HG03558 (cell line): ENCODE data around the gene TBCD.
"Not testable (repeated sequence)": the region's sequence is repeated elsewhere in the genome, so short reads cannot be mapped to it uniquely, and the experiment has no call there.

ENCODE experiments used
- ATAC-seq: cut with Tn5 transposase; IDR thresholded peaks from one replicate; pipeline ENCODE4 v1.9.1; 2021; ENCODE audit warnings: moderate number of reproducible peaks; ENCODE audit not compliant: unreplicated experiment; ENCODE audit errors: extremely low read depth

TBCD gene

GRCh38 chr17:82726427-82726826, 25.4 kb upstream of the TBCD start:
- ATAC-seq = no peak

GRCh38 chr17:82729479-82730260, 22.2 kb upstream of the TBCD start:
- no peak for ATAC-seq

- ATAC-seq = no peak
These were observed 19.6 kb upstream of the TBCD start for GRCh38 chr17:82732118-82732743.

DNA sequence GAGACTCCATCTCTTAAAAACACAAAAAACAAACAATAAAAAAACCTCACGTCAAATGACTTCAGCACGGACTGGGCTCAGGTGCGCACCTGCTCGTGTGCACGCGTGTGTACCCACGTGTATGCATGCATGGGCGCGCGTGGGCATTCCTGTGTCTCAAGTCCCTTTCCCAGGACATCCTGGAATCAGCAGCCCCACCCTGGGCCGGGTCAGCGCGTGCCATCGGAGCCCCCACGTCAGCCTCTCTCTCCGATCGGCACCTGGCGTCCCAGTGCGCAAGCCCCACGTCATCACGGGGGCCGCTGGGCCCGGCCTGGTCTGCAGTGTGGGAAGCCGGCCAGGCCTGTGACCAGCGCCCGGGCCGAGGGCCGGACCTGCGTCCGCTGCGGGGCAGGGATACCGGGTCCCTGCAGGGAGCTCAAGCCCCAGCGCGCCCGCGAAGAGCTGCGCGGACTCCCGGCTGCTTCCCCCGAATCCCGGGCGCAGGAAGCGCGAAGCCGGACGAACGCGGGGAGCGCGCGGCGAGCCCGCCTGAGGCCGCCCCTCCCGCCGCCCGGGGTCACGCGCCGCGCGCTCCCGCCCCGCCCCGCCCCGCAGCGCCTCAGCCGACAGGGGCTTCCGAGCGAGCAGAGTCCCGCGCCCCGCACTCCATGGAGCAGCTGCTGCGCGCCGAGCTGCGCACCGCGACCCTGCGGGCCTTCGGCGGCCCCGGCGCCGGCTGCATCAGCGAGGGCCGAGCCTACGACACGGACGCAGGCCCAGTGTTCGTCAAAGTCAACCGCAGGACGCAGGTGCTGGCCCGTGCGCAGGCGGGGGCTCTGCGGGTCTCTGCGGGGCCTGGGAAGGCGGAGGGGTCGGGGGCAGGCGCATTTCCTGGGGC, 16.6 kb upstream of the TBCD start, which contains the start of gene FN3K:
FN3K (plus strand) TSS at position 629 of the 880 bp plus-strand sequence; CDS start at position 651, 22 bp downstream.
- ATAC-seq = no peak

- ATAC-seq = no peak
These were observed 15.2 kb upstream of the TBCD start for GRCh38 chr17:82736511-82737185.

DNA sequence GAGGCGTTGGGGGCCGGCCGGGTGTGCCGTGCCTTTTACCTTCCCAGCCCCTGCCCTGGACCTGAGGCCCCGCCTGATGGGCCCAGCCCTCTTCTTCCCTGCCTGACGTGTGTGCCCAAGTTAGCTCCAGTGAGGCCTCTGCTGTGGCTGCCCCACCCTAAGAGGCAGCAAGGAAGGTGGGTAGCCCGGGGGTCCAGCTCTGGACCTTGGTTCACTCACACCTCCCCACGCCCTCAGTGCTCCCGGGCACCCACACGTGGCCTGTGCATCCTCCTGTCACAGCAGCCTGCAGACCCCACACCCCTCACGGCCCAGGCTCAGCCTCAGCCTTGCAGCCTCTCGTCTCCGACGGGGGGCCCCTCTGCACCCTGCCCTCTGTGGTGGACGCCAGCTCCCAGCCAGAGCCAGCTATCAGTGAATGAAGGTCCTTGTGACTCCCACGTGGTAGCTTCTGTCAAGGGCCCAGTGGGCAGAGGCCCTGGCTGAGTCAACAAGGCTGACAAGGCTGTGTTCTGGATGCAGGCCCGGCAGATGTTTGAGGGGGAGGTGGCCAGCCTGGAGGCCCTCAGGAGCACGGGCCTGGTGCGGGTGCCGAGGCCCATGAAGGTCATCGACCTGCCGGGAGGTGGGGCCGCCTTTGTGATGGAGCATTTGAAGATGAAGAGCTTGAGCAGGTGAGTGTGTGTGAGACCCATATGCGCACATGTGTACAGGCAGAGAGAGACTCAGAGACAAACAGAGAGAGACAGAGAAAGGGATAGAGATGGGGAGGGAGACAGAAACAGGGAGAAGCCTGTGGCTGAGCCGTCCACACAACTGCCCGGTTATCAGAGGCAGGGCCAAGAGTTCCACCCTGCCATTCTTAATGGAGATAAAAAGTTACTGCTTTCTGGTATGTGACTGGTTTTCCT, 13.6 kb upstream of the TBCD start:
- no peak for ATAC-seq

DNA sequence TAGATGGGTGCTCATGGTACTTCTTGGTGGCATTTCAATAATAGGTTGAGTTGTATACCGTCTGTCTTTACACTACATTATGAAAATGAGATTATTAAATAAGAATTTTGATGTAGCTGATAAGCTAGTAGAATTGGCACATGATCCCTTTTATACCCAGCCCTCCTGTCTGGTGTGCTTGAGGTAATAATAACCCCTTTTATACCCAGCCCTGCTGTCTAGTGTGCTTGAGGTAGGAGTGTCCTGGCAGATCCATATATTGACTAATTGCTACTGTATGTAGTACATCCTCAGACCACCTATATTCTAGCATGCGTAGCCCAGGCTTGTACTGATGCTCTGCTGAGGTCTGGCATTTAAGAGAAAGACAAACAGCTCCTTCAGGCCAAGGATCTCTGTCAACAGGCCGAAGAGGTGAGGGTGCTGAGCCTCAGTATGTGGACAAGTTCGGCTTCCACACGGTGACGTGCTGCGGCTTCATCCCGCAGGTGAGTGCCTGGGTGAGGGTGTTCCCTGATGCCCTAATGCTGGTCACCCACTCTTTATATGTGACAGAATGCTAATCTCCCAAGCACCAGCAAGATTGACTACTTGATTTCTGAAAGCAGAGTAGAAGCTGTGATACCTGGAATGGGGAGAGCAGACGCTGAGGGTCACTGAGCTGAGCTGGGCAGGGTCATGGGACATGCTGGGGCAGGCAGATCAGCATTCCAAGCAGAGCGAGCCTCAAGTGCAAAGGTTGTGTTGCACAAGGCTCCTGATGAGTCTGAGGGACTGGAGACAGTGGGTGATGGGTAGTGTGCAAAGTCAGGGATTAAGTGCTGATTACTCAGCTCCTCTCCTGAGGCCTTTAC, 10.7 kb upstream of the TBCD start:
- no peak for ATAC-seq

DNA sequence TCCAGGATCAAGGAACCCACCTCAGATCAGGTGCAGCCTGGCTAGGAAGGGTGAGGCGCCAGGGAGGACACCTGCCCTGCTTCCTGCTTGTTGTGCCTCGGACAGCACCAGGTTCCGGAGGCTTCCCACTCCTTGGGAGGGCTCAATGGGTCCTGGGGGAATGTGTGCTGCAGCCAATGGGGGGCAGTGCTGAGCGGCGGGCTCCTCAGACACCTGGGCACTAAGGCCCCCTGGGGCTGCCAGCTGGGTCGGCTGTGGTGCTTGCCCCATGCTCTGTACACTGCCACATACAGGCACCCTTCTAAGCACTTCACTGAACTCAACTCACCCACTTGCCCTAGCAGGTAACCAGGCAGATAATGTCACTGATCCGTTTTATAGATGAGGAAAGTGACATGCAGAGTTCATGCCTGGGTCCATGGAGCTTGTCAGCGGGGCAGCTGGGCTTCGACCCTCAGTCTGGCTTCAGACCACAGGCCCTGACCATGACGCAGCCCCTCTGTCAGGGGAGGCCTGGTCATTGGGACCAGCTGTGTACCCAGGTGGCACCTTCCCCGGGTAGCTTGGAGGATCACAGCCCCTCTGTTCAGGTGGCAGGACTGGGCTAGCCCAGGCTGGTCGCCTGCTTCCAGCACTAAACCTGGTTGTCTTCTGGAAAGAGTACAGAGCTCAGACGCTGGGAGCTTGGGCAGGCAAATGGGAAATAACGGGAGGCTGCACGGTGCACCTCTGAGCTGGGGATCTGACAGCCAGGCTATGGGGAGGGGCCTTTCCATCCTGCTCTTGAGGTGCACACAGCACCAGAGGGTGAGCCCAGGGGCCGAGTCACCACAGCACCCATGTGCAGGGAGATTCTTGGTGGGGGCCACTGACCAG, 8.3 kb upstream of the TBCD start:
- no peak for ATAC-seq

DNA sequence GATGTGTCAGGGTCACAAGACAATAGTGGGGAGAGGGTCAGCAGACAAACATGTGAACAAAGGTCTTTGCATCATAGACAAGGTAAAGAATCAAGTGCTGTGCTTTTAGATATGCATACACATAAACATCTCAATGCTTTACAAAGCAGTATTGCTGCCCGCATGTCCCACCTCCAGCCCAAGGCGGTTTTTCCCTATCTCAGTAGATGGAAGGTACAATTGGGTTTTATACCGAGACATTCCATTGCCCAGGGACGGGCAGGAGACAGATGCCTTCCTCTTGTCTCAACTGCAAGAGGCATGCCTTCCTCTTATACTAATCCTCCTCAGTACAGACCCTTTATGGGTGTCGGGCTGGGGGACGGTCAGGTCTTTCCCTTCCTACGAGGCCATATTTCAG, 7.1 kb upstream of the TBCD start:
- not testable (repeated sequence) for ATAC-seq

DNA sequence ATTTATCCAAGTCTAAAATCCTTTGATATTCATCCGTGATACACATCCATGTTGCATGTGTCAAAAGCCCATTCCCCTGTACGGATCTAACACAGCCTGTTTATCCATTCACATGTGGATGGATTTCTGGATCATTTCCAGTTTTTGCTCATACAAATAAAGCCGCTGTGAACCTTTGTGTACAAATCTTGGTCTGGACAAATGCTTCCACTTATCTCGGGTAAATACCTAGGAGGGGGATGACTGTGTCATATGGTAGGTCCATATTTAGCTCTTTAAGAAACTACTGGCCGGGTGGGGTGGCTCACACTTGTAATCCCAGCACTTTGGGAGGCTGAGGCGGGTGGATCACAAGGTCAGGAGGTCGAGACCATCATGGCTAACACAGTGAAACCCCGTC, 6.3 kb upstream of the TBCD start:
- no peak for ATAC-seq

DNA sequence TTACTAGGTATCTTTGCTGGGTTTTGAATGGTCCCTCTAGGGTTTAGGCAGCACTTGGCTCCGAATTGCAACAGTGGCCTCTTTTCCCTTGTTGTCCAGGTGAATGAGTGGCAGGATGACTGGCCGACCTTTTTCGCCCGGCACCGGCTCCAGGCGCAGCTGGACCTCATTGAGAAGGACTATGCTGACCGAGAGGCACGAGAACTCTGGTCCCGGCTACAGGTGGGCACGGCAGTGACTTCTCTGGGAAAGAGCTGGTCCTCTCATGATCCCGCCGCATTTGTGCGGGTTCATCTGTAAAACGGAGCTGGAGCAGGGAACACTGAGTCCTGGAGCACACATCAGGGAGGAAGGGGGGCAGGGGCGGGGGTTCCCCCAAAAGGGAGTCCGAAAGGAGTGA, 3.1 kb upstream of the TBCD start:
- no peak for ATAC-seq

DNA sequence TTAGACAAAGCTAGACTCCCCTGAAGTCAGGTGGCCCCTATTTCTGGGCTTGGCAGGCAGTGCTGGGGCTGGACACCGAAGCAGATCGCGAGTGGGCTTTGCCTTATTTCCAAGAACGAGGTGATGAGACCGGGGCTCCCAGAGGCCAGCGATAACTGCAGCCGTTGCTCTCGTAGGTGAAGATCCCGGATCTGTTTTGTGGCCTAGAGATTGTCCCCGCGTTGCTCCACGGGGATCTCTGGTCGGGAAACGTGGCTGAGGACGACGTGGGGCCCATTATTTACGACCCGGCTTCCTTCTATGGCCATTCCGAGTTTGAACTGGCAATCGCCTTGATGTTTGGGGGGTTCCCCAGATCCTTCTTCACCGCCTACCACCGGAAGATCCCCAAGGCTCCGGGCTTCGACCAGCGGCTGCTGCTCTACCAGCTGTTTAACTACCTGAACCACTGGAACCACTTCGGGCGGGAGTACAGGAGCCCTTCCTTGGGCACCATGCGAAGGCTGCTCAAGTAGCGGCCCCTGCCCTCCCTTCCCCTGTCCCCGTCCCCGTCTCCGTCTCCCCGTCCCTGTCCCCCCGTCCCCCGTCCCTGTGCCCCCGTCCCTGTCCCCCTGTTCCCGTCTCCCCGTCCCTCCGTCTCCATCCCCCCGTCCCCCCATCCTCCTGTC, 1.5 kb upstream of the TBCD start:
- no peak for ATAC-seq

DNA sequence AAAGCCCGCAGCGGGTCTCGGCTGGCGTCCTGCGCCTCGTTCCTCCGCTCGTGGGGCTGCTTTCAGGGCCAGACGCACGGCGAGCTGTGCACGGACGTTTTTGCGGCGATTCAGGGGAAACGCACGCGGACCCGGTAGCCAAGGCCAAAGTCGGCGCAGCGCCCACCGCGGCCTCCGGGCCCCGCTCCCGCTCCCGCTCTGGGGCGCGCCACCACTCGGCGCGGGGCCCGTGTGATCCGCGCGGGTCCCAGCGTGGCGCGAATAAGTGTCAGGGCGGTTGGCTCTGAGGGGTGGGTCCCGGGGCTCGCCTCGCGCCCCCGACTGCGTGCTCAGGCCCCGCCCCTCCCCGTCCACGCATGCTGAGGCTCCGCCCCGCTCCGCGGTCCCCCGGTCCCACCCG, 694 bp upstream of the TBCD start:
- no peak for ATAC-seq

GRCh38 chr17:82752371-82753200, 721 bp downstream of the TBCD start:
- ATAC-seq = no peak

DNA sequence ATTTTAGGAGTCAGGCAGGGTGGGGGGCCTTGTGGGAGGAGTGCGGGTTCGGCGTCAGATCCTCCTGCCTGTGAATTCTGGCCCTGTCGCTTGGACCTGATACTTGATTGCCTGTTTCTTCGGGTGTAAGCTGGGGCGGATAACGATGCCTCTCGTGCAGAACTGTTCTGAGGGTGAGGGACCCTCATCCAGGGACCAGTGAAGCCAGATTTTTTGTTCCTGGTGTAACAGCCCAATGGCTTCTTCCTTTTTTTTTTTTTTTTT, 1.3 kb downstream of the TBCD start:
- no peak for ATAC-seq
